Endothelial cell of umbilical vein (primary cell): ENCODE results near the gene RPA4. TPM values are rescaled to one million over a fixed set of nuclear protein-coding genes. Genes with fewer than 3 reads are reported as not detected.

Source experiments
- BruUV-seq: library from RNA; stranded (reverse); fragments of 400-500 nt; replicated peaks from 2 replicates; lab custom pipeline; 2021; lab: Mats Ljungman, UMichigan
- CTCF ChIA-PET: fragments of 300-600, 350-600 bp; sonication (Branson Sonifier 250); formaldehyde crosslinking; loops from one replicate; lab custom pipeline; 2021; ENCODE audit warnings: antibody characterized with exemption, inconsistent platforms; lab: Charles Lee
- POLR2A ChIA-PET: fragments of 300-600, 350-600 bp; sonication (Branson Sonifier 250); formaldehyde crosslinking; loops from one replicate; lab custom pipeline; 2021; ENCODE audit warnings: antibody characterized with exemption, inconsistent platforms; lab: Charles Lee
- DNase-seq: peaks from one replicate; pipeline ENCODE4 v3.0.0-alpha.2; 2011; ENCODE audit warnings: low read depth, low spot score
- FAIRE-seq: peaks from 2 replicates; lab custom pipeline; 2011; peaks lifted over from hg19 to GRCh38; lab: Jason Lieb, UNC
- H2AFZ ChIP-seq: 2 replicates; pipeline ENCODE4 v1.6.0; 2012; ENCODE audit warnings: low read depth, low read length, control low read depth, inconsistent platforms
- H3K27ac ChIP-seq: 2 replicates; pipeline ENCODE4 v1.5.1; 2011; ENCODE audit warnings: low read depth, mild to moderate bottlenecking, control low read depth, low read length, moderate library complexity; ENCODE audit not compliant: insufficient read depth
- H3K27me3 ChIP-seq, 2 experiments: 2 replicates each; pipeline versions ENCODE4 v1.6.0 to v1.6.1; 2011; ENCODE audit warnings: low read length in 2 of 2, mixed read lengths in 1 of 2; ENCODE audit not compliant: control insufficient read depth in 2 of 2, insufficient read depth in 2 of 2
- H3K36me3 ChIP-seq, 2 experiments: 2 replicates in 1 of 2; 3 replicates in 1 of 2; pipeline ENCODE4 v1.5.1; 2011; ENCODE audit warnings: low read length in 2 of 2, mild to moderate bottlenecking in 1 of 2, moderate library complexity in 1 of 2; ENCODE audit not compliant: control insufficient read depth in 2 of 2, insufficient read depth in 2 of 2; ENCODE audit errors: extremely low read depth in 1 of 2
- H3K4me1 ChIP-seq: 3 replicates; pipeline ENCODE4 v1.5.1; 2011; ENCODE audit warnings: mild to moderate bottlenecking, low read length; ENCODE audit not compliant: control insufficient read depth, insufficient read depth; ENCODE audit errors: extremely low read depth
- H3K4me2 ChIP-seq: 2 replicates; pipeline ENCODE4 v1.6.1; 2011; ENCODE audit warnings: low read length, control low read depth, mixed read lengths; ENCODE audit not compliant: insufficient read depth
- H3K4me3 ChIP-seq, 3 experiments: fragments of 200-600 bp in 1 of 3; sonication (generic), shearing (Covaris generic) in 1 of 3; replicated peaks in 1 of 3; 2 replicates each; pipeline ENCODE4 v1.5.1; 2011 to 2016; ENCODE audit warnings: control low read depth in 3 of 3, low read length in 3 of 3, mild to moderate bottlenecking in 2 of 3, inconsistent platforms in 1 of 3, low read depth in 1 of 3, moderate library complexity in 1 of 3; ENCODE audit not compliant: insufficient read depth in 1 of 3
- H3K79me2 ChIP-seq: 2 replicates; pipeline ENCODE4 v1.6.0; 2012; ENCODE audit warnings: low read length, inconsistent platforms; ENCODE audit not compliant: control insufficient read depth, insufficient read depth
- H3K9ac ChIP-seq: replicated peaks from 2 replicates; pipeline ENCODE3; 2011; ENCODE audit warnings: low read length, control low read depth; ENCODE audit not compliant: insufficient read depth; ENCODE audit errors: extremely low read depth
- H3K9me1 ChIP-seq: replicated peaks from 3 replicates; pipeline ENCODE4 v1.6.0; 2011; ENCODE audit warnings: mild to moderate bottlenecking, low read length; ENCODE audit not compliant: control insufficient read depth, insufficient read depth; ENCODE audit errors: extremely low read depth
- H3K9me3 ChIP-seq: replicated peaks from 2 replicates; pipeline ENCODE4 v1.5.1; 2012; ENCODE audit warnings: low read length, inconsistent platforms; ENCODE audit not compliant: control insufficient read depth, insufficient read depth
- H4K20me1 ChIP-seq: replicated peaks from 2 replicates; pipeline ENCODE3; 2011; ENCODE audit warnings: mild to moderate bottlenecking, low read length; ENCODE audit not compliant: control insufficient read depth, insufficient read depth; ENCODE audit errors: extremely low read depth
- CTCF ChIP-seq, 2 donors: IDR thresholded peaks; 1 replicate in 1 of 2; 2 replicates in 1 of 2; pipeline ENCODE4 v1.5.1; 2011; ENCODE audit warnings: low read length in 2 of 2, mild to moderate bottlenecking in 2 of 2, moderate library complexity in 2 of 2, control low read depth in 1 of 2, inconsistent platforms in 1 of 2, low read depth in 1 of 2; ENCODE audit not compliant: insufficient read depth in 1 of 2; ENCODE audit errors: extremely low read depth in 1 of 2
- EZH2 ChIP-seq: IDR thresholded peaks from 2 replicates; pipeline ENCODE4 v1.6.1; 2012; ENCODE audit warnings: borderline replicate concordance, low read depth, mild to moderate bottlenecking, moderate library complexity, low read length, inconsistent platforms; ENCODE audit not compliant: severe bottlenecking
- FOS ChIP-seq: IDR thresholded peaks from 2 replicates; pipeline ENCODE4 v1.6.1; 2011; ENCODE audit warnings: mild to moderate bottlenecking, low read length, moderate library complexity, borderline replicate concordance; ENCODE audit not compliant: insufficient read depth
- GATA2 ChIP-seq: IDR thresholded peaks from 2 replicates; pipeline ENCODE4 v1.7.0; 2011; ENCODE audit warnings: low read depth, mild to moderate bottlenecking, moderate library complexity, mixed read lengths, low read length; ENCODE audit not compliant: insufficient read length, insufficient read depth
- JUN ChIP-seq: IDR thresholded peaks from 2 replicates; pipeline ENCODE4 v1.6.1; 2011; ENCODE audit warnings: borderline replicate concordance, low read depth; ENCODE audit not compliant: insufficient read length, insufficient read depth
- MAX ChIP-seq: IDR thresholded peaks from 2 replicates; pipeline ENCODE4 v1.6.1; 2011; ENCODE audit not compliant: insufficient read depth, insufficient read length
- MYC ChIP-seq: IDR thresholded peaks from one replicate; pipeline ENCODE4 v1.6.1; 2011; ENCODE audit warnings: mild to moderate bottlenecking, low read depth, low read length
- POLR2A ChIP-seq: IDR thresholded peaks from 2 replicates; pipeline ENCODE4 v1.6.1; 2012; ENCODE audit warnings: low read depth, mild to moderate bottlenecking, control low read depth, low read length
- POLR2AphosphoS5 ChIP-seq: IDR thresholded peaks from 2 replicates; pipeline ENCODE4 v1.6.1; 2012; ENCODE audit warnings: low read depth, mild to moderate bottlenecking, control low read depth, low read length, moderate library complexity; ENCODE audit not compliant: insufficient read depth
- dilution Hi-C: fragments of 300-500 bp; cut with MboI; formaldehyde crosslinking; loops from one replicate; pipeline ENCODE4 v1.15.0; 2019; ENCODE audit warnings: low sequenced_read_pairs; ENCODE audit not compliant: extremely low pct_ligation_motif_present
- intact Hi-C: fragments of 100-400 bp; cut with micrococcal nuclease; formaldehyde crosslinking; loops from one replicate; pipeline ENCODE4 v1.10.0; 2022
- polyA plus RNA-seq, 4 experiments: library from polyadenylated mRNA; depleted of rRNA in 3 of 4; stranded (reverse) in 3 of 4; unstranded in 1 of 4; fragments of >200 nt; gene quantifications; 2 replicates each; pipeline versions ENCODE4 v1.2.1 to v1.2.3, GENCODE V29; 2011 to 2012; ENCODE audit warnings: missing spikeins in 1 of 4
- total RNA-seq: library from RNA; stranded (reverse); gene quantifications from 2 replicates; pipeline ENCODE4 v1.2.3, GENCODE V29; 2021

The RPA4 gene
- total and polyA plus RNA-seq, 2 donors (not counting 3 experiments of a cell fraction or from before 2014, with no cell fraction given), result 0.32 to 2.1 TPM

- DNase-seq (no peak), FAIRE-seq (no peak)
- H3K27me3 ChIP-seq, result no peaks in the 10 kb centered on the region
- H3K79me2 ChIP-seq, result no peaks in the 10 kb centered on the region
- BruUV-seq, result no TSS peak
- H4K20me1 ChIP-seq, result no peaks in the 10 kb centered on the region
- no peak overlapping the region for H3K4me2 ChIP-seq
- H3K4me1 ChIP-seq, result no peaks in the 10 kb centered on the region
- no peak overlapping the region for H2AFZ ChIP-seq
- POLR2A ChIA-PET, result no interaction called here
- no peak overlapping the region for H3K4me3 ChIP-seq
- no peak overlapping the region for H3K27ac ChIP-seq
- no peaks in the 10 kb centered on the region for H3K9me3 ChIP-seq
- intact Hi-C loops, result no loop called here
- CTCF ChIA-PET, result no interaction called here
- H3K36me3 ChIP-seq, result no peaks in the 10 kb centered on the region
- H3K9me1 ChIP-seq, result no peaks in the 10 kb centered on the region
- H3K9ac ChIP-seq, result no peak overlapping the region
- dilution Hi-C loops, result no loop called here
- TF ChIP-seq GATA2 (no peak), EZH2 (no peak), POLR2A (no peak), CTCF (IDR thresholded peaks at IDR 0.05; ENCODE audit: extremely low read depth in 1 of 2, insufficient read depth in 1 of 2, low read depth in 1 of 2, low read length in 2 of 2) (no peak), JUN (no peak), POLR2AphosphoS5 (no peak), MAX (no peak), FOS (no peak), MYC (no peak)
Observed at GRCh38 chrX:96834137-96834536, 49.6 kb upstream of the RPA4 start.
